ENCODE results near the gene SF3B6. TPM values are rescaled to one million over a fixed set of nuclear protein-coding genes. Genes with fewer than 3 reads are reported as not detected.

The SF3B6 gene
- total RNA-seq, 1 donor from 2014 or later, result 59.7 TPM

- TF ChIP-seq, protein P1, sequence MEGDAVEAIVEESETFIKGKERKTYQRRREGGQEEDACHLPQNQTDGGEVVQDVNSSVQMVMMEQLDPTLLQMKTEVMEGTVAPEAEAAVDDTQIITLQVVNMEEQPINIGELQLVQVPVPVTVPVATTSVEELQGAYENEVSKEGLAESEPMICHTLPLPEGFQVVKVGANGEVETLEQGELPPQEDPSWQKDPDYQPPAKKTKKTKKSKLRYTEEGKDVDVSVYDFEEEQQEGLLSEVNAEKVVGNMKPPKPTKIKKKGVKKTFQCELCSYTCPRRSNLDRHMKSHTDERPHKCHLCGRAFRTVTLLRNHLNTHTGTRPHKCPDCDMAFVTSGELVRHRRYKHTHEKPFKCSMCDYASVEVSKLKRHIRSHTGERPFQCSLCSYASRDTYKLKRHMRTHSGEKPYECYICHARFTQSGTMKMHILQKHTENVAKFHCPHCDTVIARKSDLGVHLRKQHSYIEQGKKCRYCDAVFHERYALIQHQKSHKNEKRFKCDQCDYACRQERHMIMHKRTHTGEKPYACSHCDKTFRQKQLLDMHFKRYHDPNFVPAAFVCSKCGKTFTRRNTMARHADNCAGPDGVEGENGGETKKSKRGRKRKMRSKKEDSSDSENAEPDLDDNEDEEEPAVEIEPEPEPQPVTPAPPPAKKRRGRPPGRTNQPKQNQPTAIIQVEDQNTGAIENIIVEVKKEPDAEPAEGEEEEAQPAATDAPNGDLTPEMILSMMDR (IDR thresholded peaks at IDR 0.05; ENCODE audit: borderline replicate concordance), result no peak
- no peak for DNase-seq
- Histone ChIP-seq H3K27ac (replicated peaks) (no peak overlapping the region), H3K9me3 (replicated peaks) (no peaks in the 10 kb centered on the region), H3K27me3 (ENCODE audit: low read depth) (no peaks in the 10 kb centered on the region), H3K4me1 (no peaks in the 10 kb centered on the region), H3K36me3 (peaks cover 15% of the 10 kb centered on the region), H3K4me3 (no peak overlapping the region)
- intact Hi-C loops (cut with micrococcal nuclease), result no loop called here
Observed at GRCh38 chr2:24020244-24020643, 55.9 kb downstream of the SF3B6 start.

GRCh38 chr2:24019729-24020128 is 56.4 kb downstream of the SF3B6 start:
- TF ChIP-seq, protein P1 (IDR thresholded peaks at IDR 0.05; ENCODE audit: borderline replicate concordance), result no peak
- Histone ChIP-seq H3K36me3 (peaks cover 15% of the 10 kb centered on the region), H3K4me3 (no peak overlapping the region), H3K9me3 (replicated peaks) (no peaks in the 10 kb centered on the region), H3K27me3 (ENCODE audit: low read depth) (no peaks in the 10 kb centered on the region), H3K4me1 (no peaks in the 10 kb centered on the region), H3K27ac (replicated peaks) (no peak overlapping the region)
- DNase-seq, result no peak
- intact Hi-C loops (cut with micrococcal nuclease), result no loop called here

DNA sequence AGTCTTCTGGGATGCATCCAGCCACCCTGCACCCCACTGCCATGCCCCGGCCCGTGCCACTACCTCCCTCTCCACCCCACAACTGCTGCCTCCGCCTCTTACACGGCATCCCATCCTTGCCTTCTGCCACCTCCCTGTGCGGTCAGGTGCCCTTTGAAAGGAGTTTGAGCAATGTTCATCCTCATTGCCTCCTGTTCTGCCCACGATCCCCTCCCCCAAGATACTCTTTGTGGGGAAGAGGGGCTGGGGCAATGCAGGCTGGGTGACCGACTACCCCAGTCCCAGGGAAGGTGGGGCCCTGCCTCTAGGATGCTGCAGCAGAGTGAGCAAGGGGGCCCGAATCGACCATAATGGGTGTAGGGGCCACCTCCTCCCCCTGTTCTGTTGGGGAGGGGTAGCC is 57.9 kb downstream of the SF3B6 start:
- intact Hi-C loops (cut with micrococcal nuclease), result no loop called here
- TF ChIP-seq, protein P1 (IDR thresholded peaks at IDR 0.05; ENCODE audit: borderline replicate concordance), result no peak

GRCh38 chr2:24017711-24018110 is 58.4 kb downstream of the SF3B6 start:
- DNase-seq, result no peak
- Histone ChIP-seq H3K27ac (replicated peaks) (no peak overlapping the region), H3K4me1 (no peaks in the 10 kb centered on the region), H3K27me3 (ENCODE audit: low read depth) (peaks cover 3% of the 10 kb centered on the region), H3K36me3 (peaks cover 4% of the 10 kb centered on the region), H3K9me3 (replicated peaks) (no peaks in the 10 kb centered on the region), H3K4me3 (no peak overlapping the region)
- intact Hi-C loops (cut with micrococcal nuclease), result no loop called here
- TF ChIP-seq, protein P1 (IDR thresholded peaks at IDR 0.05; ENCODE audit: borderline replicate concordance), result no peak

More for the DNA sequence above, 57.9 kb downstream of the SF3B6 start:
- Histone ChIP-seq H3K27ac (replicated peaks) (no peak overlapping the region), H3K9me3 (replicated peaks) (no peaks in the 10 kb centered on the region), H3K4me3 (no peak overlapping the region), H3K36me3 (peaks cover 10% of the 10 kb centered on the region), H3K27me3 (ENCODE audit: low read depth) (no peaks in the 10 kb centered on the region), H3K4me1 (no peaks in the 10 kb centered on the region)
- no peak for DNase-seq

Other genes starting within 250 kb of the SF3B6 start
- 7.9 TPM for gene ATAD2B, start 149.2 kb downstream of the SF3B6 start, total RNA-seq
- gene UBXN2A, start 135.9 kb downstream of the SF3B6 start, total RNA-seq, result 18.5 TPM
- 0.16 TPM for gene MFSD2B, start 66.2 kb downstream of the SF3B6 start, total RNA-seq
- gene WDCP, start 28.9 kb downstream of the SF3B6 start, total RNA-seq, result 8.6 TPM
- gene FKBP1B, start 26.6 kb downstream of the SF3B6 start, total RNA-seq, result 2.1 TPM
- 7.5 TPM for gene TP53I3, start 8.5 kb upstream of the SF3B6 start, total RNA-seq
- 0.74 TPM for gene PFN4, start 47.0 kb upstream of the SF3B6 start, total RNA-seq
- gene FAM228B, start 47.1 kb upstream of the SF3B6 start, total RNA-seq, result 29.6 TPM
- 0.11 TPM for gene FAM228A, start 98.7 kb upstream of the SF3B6 start, total RNA-seq

Measured in left ventricle myocardium inferior (tissue), 1 donor.